AG10803 (cell line): ENCODE measurements around the gene DOCK3.
"Not testable (repeated sequence)": the region's sequence is repeated elsewhere in the genome, so short reads cannot be mapped to it uniquely, and the experiment has no call there.

Experiments used
- DNase-seq: peaks from one replicate; pipeline ENCODE4 v3.0.0; 2010; ENCODE audit warnings: low read depth
- H3K4me3 ChIP-seq: 2 replicates; pipeline ENCODE4 v1.5.1; 2011; ENCODE audit warnings: mild to moderate bottlenecking, low read length, control low read depth
- TF ChIP-seq, protein P1 (sequence below): conservative IDR thresholded peaks from 2 replicates; pipeline ENCODE4 v1.5.1; 2011; ENCODE audit warnings: mild to moderate bottlenecking, low read length, control low read depth, inconsistent platforms

The DOCK3 gene

DNA sequence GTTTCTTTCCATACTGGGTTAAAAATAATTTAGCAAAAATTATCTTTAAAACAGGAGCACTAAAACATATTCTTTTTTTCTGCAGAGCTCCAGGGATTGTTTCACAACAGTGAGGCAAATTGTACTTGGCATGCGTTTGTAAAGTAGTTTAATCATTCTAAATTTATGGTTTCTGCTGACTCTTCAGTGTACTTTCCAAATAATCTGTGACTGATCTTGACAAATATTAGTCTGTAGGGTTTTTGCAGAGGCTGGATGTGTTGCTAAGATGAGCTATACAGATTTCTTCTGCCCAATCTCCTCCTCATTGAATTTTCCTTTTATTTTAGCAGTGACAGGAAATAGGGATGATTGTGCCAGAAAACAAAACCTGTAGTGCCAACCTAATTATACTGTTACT is 382.4 kb downstream of the DOCK3 start:
- no peak overlapping the region for H3K4me3 ChIP-seq
- TF ChIP-seq, protein P1, sequence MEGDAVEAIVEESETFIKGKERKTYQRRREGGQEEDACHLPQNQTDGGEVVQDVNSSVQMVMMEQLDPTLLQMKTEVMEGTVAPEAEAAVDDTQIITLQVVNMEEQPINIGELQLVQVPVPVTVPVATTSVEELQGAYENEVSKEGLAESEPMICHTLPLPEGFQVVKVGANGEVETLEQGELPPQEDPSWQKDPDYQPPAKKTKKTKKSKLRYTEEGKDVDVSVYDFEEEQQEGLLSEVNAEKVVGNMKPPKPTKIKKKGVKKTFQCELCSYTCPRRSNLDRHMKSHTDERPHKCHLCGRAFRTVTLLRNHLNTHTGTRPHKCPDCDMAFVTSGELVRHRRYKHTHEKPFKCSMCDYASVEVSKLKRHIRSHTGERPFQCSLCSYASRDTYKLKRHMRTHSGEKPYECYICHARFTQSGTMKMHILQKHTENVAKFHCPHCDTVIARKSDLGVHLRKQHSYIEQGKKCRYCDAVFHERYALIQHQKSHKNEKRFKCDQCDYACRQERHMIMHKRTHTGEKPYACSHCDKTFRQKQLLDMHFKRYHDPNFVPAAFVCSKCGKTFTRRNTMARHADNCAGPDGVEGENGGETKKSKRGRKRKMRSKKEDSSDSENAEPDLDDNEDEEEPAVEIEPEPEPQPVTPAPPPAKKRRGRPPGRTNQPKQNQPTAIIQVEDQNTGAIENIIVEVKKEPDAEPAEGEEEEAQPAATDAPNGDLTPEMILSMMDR = no peak
- no peak for DNase-seq

DNA sequence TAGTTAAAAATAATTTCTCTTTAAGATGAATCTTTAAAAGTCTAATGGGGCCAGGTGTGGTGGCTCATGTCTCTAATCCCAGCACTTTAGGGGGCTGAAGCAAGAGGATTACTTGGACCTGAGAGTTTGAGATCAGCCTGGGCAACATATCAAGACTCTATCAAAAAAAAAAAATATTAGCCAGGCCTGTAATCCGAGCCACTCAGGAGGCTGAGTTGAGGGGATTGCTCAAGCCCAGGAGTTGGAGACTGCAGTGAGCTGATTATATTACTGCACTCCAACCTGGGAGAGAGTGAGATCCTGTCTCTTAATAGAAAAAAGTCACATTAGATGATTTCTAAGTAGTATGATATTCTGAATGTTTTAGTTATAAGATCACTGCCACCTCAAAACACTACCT is 388.3 kb downstream of the DOCK3 start:
- TF ChIP-seq, protein P1 = no peak
- H3K4me3 ChIP-seq = no peak overlapping the region
- no peak for DNase-seq

DNA sequence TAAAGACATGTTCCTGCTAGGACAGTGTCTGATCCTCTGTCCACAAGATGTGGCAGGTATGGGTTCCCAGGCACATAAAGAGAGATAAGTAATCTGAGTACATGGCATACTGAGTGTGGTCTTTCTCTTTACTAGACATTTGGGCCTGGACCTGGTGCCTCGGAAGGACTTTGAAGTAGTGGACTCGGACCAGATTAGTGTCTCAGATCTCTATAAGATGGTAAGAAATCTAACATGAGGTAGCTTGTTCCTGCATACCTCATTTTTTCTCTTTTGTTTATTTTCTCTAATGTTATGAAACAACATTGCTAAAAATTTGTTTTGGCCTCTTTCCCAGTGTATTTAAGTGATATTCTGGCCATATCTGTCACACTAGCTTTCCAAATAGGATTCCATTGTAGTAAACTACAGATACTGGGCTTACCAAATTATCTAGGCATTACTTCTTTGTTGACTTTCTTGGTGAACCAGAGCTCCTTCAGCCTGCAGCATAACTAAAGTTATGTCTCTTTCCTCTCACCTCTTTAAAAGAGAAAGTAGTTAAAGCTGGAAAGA is 400.6 kb downstream of the DOCK3 start:
- no peak overlapping the region for H3K4me3 ChIP-seq
- TF ChIP-seq, protein P1 = no peak
- no peak for DNase-seq

DNA sequence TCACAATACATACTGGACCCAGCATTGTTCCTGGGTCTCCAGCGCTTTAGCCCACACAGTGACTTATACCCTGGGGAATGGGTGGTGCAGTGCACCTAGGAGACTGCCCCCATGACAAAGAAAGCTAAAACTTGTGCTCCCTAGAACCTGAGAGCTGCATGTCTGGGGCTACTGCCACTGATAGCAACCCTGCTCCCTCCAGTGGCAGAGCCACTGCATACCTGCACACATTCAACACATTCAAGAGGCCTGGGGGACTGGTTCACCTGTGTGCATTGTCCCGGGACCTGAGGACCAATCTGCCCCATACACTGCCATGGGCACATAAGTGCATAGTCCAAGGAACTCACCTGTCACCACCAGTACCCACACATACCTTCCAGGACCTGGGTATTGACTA is 407.6 kb downstream of the DOCK3 start:
- TF ChIP-seq, protein P1 = no peak
- no peak for DNase-seq
- H3K4me3 ChIP-seq = no peak overlapping the region

DNA sequence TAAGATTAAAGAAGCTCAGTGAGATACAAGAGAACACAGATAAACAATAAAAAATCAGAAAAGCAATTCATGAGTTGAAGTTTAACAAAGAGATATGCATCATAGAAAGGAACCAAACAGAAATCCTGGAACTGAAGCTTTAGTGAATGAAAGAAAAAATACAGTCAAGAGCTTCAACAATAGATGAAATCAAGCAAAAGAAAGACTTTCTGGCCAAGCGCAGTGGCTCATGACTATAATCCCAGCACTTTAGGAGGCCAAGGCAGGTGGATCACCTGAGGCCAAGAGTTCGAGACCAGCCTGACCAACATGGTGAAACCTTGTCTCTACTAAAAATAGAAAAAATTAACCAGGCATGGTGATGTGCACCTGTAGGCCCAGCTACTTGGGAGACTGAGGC is 408.8 kb downstream of the DOCK3 start:
- TF ChIP-seq, protein P1 = no peak
- no peak overlapping the region for H3K4me3 ChIP-seq
- DNase-seq = no peak

DNA sequence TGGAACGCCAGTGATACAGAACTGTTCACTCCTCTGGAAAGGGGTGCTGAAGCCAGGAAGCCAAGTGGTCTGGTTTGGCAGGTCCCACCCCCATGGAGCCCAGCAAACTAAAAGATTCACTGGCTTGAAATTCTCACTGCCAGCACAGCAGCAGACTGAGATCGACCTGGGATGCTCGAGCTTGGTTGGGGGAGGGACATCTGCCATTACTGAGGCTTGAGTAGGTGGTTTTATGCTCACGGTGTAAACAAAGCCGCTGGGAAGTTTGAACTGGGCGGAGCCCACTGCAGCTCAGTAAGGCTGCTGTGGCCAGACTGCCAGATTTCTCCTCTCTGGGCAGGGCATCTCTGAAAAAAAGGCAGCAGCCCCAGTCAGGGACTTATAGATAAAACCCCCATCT is 417.4 kb downstream of the DOCK3 start:
- DNase-seq, H3K4me3 ChIP-seq: not testable (repeated sequence)

DNA sequence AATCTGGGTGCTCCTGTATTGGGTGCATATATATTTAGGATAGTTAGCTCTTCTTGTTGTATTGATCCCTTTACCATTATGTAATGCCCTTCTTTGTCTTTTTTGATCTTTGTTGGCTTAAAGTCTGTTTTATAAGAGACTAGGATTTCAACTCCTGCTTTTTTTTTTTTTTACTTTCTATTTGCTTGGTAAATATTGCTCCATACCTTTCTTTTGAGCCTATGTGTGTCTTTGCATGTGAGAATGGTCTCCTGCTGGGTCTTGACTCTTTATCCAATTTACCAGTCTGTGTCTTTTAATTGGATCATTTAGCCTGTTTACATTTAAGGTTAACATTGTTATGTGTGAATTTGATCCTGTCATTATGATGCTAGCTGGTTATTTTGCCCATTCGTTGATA is 420.1 kb downstream of the DOCK3 start:
- not testable (repeated sequence) for H3K4me3 ChIP-seq, DNase-seq

DNA sequence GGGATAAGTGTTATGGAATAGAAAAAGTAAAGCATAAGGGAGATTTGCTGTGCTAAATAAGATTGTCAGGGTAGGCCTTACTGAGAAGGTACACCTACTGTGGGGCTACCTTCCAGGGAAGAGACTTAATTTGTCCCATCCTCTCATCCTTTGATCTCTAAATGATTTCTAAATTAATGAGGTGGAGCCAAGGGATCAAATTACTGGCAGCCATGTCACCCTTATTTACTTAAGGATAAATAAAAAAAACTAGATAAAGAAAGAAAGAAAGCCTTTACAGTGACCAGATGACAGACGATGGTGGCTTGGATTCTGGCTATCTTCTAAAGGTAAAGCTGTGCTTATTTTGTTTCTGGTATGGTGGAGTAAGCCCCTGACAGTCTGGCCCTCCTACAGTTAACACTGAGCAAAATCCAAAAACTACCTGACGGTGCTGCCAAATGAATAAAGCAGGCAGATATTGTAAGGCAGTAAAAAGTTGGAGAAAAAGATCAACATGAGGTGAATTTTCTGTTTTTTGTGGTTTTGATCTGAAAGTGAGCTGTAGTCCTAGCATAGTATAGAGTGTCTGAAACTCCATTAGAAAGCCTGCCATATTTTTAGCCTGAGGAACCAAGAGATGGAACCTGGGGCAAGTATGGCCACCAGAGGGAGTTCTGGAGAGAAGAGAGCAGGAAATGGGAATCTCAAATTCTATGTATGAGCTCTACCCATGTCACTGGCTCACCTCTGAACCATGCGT is 425.2 kb downstream of the DOCK3 start:
- TF ChIP-seq, protein P1 = peak; percentile 95
- no peak overlapping the region for H3K4me3 ChIP-seq
- DNase-seq = peak; percentile 61
